Measurements from ENCODE around the gene ACTRT2.

The ACTRT2 gene

DNA sequence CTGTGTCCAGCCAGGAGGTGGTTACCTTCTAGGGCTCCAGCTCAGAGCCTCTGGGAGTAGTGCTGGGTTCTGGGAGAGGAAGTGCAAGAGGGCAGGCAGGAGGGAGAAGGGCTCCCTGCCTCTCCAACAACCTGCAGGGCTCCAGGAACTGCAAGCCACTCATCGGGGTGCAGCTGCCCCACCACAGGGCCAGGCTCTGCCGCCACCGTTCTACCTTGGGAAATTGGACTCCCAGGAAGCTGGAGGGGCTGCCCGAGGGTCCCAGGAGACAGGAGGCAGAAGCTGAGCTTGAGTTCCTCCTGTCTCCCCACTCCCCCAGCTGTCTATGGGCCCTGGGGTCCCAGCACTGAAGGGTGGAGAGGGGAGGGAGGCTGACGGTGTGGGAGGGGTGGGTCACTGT is 40.3 kb downstream of the ACTRT2 start:
- H3K4me2 ChIP-seq (ENCODE audit: insufficient read depth, low read length): no peak overlapping the region
- H3K27ac ChIP-seq (ENCODE audit: low read length): no peak overlapping the region
- H4K20me1 ChIP-seq (ENCODE audit: insufficient read depth, low read length): no peaks in the 10 kb centered on the region
- no peak overlapping the region for H3K9ac ChIP-seq (ENCODE audit: low read depth, low read length)
- ATAC-seq (ENCODE audit: insufficient read depth, low read depth) (no peak), DNase-seq (no peak)
- TF ChIP-seq EZH2 (IDR thresholded peaks at IDR 0.05; ENCODE audit: borderline replicate concordance, low read depth, low read length, severe bottlenecking): no peak
- TF ChIP-seq, protein P1, sequence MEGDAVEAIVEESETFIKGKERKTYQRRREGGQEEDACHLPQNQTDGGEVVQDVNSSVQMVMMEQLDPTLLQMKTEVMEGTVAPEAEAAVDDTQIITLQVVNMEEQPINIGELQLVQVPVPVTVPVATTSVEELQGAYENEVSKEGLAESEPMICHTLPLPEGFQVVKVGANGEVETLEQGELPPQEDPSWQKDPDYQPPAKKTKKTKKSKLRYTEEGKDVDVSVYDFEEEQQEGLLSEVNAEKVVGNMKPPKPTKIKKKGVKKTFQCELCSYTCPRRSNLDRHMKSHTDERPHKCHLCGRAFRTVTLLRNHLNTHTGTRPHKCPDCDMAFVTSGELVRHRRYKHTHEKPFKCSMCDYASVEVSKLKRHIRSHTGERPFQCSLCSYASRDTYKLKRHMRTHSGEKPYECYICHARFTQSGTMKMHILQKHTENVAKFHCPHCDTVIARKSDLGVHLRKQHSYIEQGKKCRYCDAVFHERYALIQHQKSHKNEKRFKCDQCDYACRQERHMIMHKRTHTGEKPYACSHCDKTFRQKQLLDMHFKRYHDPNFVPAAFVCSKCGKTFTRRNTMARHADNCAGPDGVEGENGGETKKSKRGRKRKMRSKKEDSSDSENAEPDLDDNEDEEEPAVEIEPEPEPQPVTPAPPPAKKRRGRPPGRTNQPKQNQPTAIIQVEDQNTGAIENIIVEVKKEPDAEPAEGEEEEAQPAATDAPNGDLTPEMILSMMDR (IDR thresholded peaks at IDR 0.05; ENCODE audit: borderline replicate concordance, extremely low read depth, low read length, poor library complexity, severe bottlenecking): no peak
- no peak overlapping the region for H3K4me3 ChIP-seq (ENCODE audit: low read depth in 1 of 2, low read length in 2 of 2)
- no peaks in the 10 kb centered on the region for H3K79me2 ChIP-seq (ENCODE audit: insufficient read depth, low read length)
- no peak overlapping the region for H2AFZ ChIP-seq (ENCODE audit: low read depth, low read length)
- no peaks in the 10 kb centered on the region for H3K9me3 ChIP-seq (ENCODE audit: insufficient read depth, low read length, severe bottlenecking)
- H3K4me1 ChIP-seq (ENCODE audit: insufficient read depth, low read length): no peaks in the 10 kb centered on the region
- H3K27me3 ChIP-seq (ENCODE audit: insufficient read depth, low read length, poor library complexity): peaks cover 9% of the 10 kb centered on the region
- H3K36me3 ChIP-seq (ENCODE audit: insufficient read depth, low read length): no peaks in the 10 kb centered on the region

DNA sequence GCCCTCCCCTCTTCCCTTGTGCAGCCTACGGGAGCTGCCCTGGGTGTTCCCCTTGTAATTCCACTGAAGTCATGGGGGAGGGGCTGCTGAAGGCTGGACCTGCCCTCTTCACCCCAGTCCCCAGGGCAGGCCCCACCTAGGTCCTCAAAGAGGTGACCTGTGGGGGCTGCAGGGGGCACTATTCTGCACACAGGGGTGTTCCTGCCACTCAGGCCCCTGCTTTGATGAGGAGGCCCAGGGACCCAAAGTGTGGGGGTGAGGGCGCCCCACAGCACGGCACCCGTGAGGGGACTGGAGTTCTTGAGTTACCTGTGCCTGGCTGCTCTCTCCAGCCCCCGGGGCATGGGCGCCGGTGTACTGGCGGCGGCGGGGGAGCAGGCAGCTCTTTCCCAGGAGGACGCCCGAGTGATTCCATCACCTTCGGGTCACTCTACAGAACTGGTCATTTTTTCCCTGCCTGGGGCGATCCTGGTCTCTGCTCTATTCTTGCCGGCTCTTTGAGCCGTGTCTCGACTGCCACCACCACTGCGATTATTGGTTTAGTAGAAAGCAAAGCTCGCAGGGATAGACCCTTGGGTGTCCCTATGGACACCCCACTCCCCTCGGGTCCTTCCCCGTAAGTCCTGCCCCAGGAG is 40.8 kb downstream of the ACTRT2 start:
- Histone ChIP-seq H3K27me3 (ENCODE audit: insufficient read depth, low read length, poor library complexity) (peaks cover 9% of the 10 kb centered on the region), H2AFZ (ENCODE audit: low read depth, low read length) (no peak overlapping the region), H3K9me3 (ENCODE audit: insufficient read depth, low read length, severe bottlenecking) (no peaks in the 10 kb centered on the region), H3K9ac (ENCODE audit: low read depth, low read length) (no peak overlapping the region), H3K4me1 (ENCODE audit: insufficient read depth, low read length) (no peaks in the 10 kb centered on the region), H3K4me2 (ENCODE audit: insufficient read depth, low read length) (no peak overlapping the region), H3K27ac (ENCODE audit: low read length) (no peak overlapping the region), H3K79me2 (ENCODE audit: insufficient read depth, low read length) (no peaks in the 10 kb centered on the region), H3K36me3 (ENCODE audit: insufficient read depth, low read length) (no peaks in the 10 kb centered on the region), H4K20me1 (ENCODE audit: insufficient read depth, low read length) (no peaks in the 10 kb centered on the region), H3K4me3 (ENCODE audit: low read depth in 1 of 2, low read length in 2 of 2) (no peak overlapping the region)
- DNase-seq: no peak
- no peak for ATAC-seq (ENCODE audit: insufficient read depth, low read depth)
- no peak for TF ChIP-seq EZH2 (IDR thresholded peaks at IDR 0.05; ENCODE audit: borderline replicate concordance, low read depth, low read length, severe bottlenecking)
- TF ChIP-seq, protein P1 (IDR thresholded peaks at IDR 0.05; ENCODE audit: borderline replicate concordance, extremely low read depth, low read length, poor library complexity, severe bottlenecking): no peak

DNA sequence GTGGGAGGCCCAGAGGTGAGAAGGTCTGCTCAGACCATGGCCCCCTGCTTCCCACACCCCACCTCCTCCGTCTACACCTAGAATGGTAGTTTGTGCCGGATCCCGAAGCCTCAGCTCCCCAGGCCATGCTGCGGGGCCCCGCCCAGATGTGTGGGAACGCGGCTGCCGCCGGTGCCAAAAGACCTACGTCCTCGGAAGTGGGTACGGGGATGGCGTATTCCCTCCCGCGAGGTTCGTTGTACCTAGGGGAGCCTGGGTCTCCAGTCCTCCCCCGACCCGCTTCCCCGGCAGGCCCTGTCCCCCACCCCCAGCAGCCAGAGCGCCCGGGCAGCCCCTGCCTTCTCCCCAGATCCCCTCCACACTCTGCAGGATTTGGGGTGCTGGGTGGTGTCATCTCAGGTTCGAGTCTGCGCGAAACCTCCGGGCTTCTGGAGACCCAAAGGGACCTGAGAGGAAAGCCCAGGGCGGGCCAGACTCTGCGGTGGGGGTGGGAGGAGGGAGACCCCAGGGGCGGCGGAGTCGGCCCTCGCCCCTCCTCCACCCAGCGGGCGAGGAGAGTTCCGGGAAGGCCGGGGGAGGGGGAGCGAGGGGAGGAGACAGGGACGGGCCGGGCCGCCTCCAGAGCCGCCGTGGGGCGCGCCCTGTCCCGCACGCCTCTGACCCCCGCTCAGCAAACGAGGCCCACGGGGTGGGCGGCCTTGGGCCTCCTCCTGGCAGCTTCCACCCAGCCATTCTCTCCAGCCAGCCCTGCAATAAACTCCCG is 41.5 kb downstream of the ACTRT2 start:
- no peaks in the 10 kb centered on the region for H3K9me3 ChIP-seq (ENCODE audit: insufficient read depth, low read length, severe bottlenecking)
- no peak overlapping the region for H3K4me3 ChIP-seq (ENCODE audit: low read depth in 1 of 2, low read length in 2 of 2)
- no peak overlapping the region for H3K9ac ChIP-seq (ENCODE audit: low read depth, low read length)
- no peaks in the 10 kb centered on the region for H4K20me1 ChIP-seq (ENCODE audit: insufficient read depth, low read length)
- no peak overlapping the region for H3K27ac ChIP-seq (ENCODE audit: low read length)
- no peaks in the 10 kb centered on the region for H3K4me1 ChIP-seq (ENCODE audit: insufficient read depth, low read length)
- DNase-seq (no peak), ATAC-seq (ENCODE audit: insufficient read depth, low read depth) (no peak)
- peaks cover 6% of the 10 kb centered on the region for H3K27me3 ChIP-seq (ENCODE audit: insufficient read depth, low read length, poor library complexity)
- H3K4me2 ChIP-seq (ENCODE audit: insufficient read depth, low read length): no peak overlapping the region
- H3K36me3 ChIP-seq (ENCODE audit: insufficient read depth, low read length): no peaks in the 10 kb centered on the region
- H3K79me2 ChIP-seq (ENCODE audit: insufficient read depth, low read length): no peaks in the 10 kb centered on the region
- no peak for TF ChIP-seq EZH2 (IDR thresholded peaks at IDR 0.05; ENCODE audit: borderline replicate concordance, low read depth, low read length, severe bottlenecking)
- TF ChIP-seq, protein P1 (IDR thresholded peaks at IDR 0.05; ENCODE audit: borderline replicate concordance, extremely low read depth, low read length, poor library complexity, severe bottlenecking): no peak
- H2AFZ ChIP-seq (ENCODE audit: low read depth, low read length): no peak overlapping the region
